Activated T-cell treated with anti-CD3 and anti-CD28 coated beads, Interleukin-2, amount 50 U/mL, for 1 hour (primary cell): ENCODE results near the gene FAM240A.
"Not testable (repeated sequence)": the region's sequence is repeated elsewhere in the genome, so short reads cannot be mapped to it uniquely, and the experiment has no call there.

Source experiments
- DNase-seq: peaks from one replicate; pipeline ENCODE4 v3.0.0-alpha.2; 2020

FAM240A gene

GRCh38 chr3:46587268-46587667 lies 25.1 kb upstream of the FAM240A start:
- not testable (repeated sequence) for DNase-seq

- no peak for DNase-seq
Observed at GRCh38 chr3:46593274-46593862, 19.0 kb upstream of the FAM240A start.

- no peak for DNase-seq
Observed at GRCh38 chr3:46593979-46594378, 18.3 kb upstream of the FAM240A start.

- no peak for DNase-seq
Observed at GRCh38 chr3:46594723-46595122, 17.6 kb upstream of the FAM240A start.

- DNase-seq, result no peak
Observed at GRCh38 chr3:46595819-46596314, 16.5 kb upstream of the FAM240A start.

- DNase-seq, result no peak
Observed at GRCh38 chr3:46599590-46599989, 12.7 kb upstream of the FAM240A start.

GRCh38 chr3:46603446-46604046 lies 8.8 kb upstream of the FAM240A start:
- no peak for DNase-seq

GRCh38 chr3:46604127-46604526 lies 8.2 kb upstream of the FAM240A start:
- DNase-seq, result no peak

GRCh38 chr3:46607603-46608028 lies 4.7 kb upstream of the FAM240A start:
- no peak for DNase-seq

GRCh38 chr3:46609212-46609721 lies 3.1 kb upstream of the FAM240A start:
- DNase-seq, result no peak

- DNase-seq, result no peak
Observed at GRCh38 chr3:46609944-46610722, 2.2 kb upstream of the FAM240A start.

- no peak for DNase-seq
Observed at GRCh38 chr3:46613313-46614005, 1.1 kb downstream of the FAM240A start.

- DNase-seq, result no peak
Observed at GRCh38 chr3:46614431-46614830, 2.1 kb downstream of the FAM240A start.

- DNase-seq, result no peak
Observed at GRCh38 chr3:46615050-46615775, 2.9 kb downstream of the FAM240A start.

- DNase-seq, result no peak
Observed at GRCh38 chr3:46615976-46616375, 3.7 kb downstream of the FAM240A start.

- no peak for DNase-seq
Observed at GRCh38 chr3:46617941-46618340, 5.6 kb downstream of the FAM240A start.

- DNase-seq, result no peak
Observed at GRCh38 chr3:46619845-46620778, 7.8 kb downstream of the FAM240A start.

GRCh38 chr3:46624533-46624932 lies 12.2 kb downstream of the FAM240A start:
- DNase-seq, result no peak

GRCh38 chr3:46624975-46625490 lies 12.7 kb downstream of the FAM240A start:
- no peak for DNase-seq

GRCh38 chr3:46626039-46626438 lies 13.7 kb downstream of the FAM240A start:
- DNase-seq, result no peak

- no peak for DNase-seq
Observed at GRCh38 chr3:46627078-46627477, 14.8 kb downstream of the FAM240A start.
